GM21786 (cell line): Measurements from ENCODE around the gene CCDC88A.
A peak's percentile ranks its signal among the peaks of the same experiment; 100 is the strongest.
"Not testable (repeated sequence)": the region's sequence is repeated elsewhere in the genome, so short reads cannot be mapped to it uniquely, and the experiment has no call there.

ENCODE experiments used
- ATAC-seq: cut with Tn5 transposase; IDR thresholded peaks from one replicate; pipeline ENCODE4 v1.9.1; 2021; ENCODE audit not compliant: unreplicated experiment

CCDC88A gene

DNA sequence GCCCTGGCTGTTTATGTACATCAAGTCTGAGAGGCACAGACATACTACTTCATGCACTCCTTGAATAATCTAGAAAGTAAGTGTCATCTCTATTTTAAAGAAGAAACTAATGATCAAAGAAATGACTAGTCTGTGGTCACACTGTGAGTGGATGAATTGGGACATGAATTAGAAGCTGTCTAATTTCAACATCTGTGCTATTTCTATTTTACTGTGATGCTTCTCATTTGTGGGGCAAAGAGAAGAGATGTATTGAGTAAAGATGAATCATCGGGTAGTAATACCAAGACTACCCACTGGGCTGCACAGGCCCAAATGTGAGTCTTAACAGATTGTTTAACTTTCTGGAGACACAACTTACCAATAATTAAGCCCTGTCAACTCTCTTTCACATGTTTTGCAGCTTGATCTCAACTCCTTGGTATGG lies 108.2 kb downstream of the CCDC88A start:
- peak; percentile 94 for ATAC-seq

DNA sequence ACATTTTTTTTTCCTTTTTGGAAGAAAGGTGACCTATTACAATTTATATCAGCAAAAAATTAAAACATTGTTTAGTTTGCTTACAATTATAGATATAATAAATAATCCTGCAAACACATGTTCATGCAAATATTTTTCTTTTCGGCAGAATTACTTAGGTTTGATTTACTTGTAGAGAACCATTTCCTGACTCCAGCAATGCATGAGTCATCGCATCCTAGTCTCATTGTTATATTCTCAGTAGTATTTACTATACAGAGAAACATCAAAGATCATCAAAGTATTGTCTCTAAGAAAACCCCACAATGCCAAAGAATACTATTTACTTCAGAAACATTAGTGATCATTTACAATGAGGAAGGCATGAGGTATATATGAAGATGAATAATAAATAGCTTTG lies 110.2 kb downstream of the CCDC88A start:
- ATAC-seq, result no peak

- ATAC-seq, result peak; percentile 87
These were observed 117.4 kb downstream of the CCDC88A start for GRCh38 chr2:55302241-55302640.

DNA sequence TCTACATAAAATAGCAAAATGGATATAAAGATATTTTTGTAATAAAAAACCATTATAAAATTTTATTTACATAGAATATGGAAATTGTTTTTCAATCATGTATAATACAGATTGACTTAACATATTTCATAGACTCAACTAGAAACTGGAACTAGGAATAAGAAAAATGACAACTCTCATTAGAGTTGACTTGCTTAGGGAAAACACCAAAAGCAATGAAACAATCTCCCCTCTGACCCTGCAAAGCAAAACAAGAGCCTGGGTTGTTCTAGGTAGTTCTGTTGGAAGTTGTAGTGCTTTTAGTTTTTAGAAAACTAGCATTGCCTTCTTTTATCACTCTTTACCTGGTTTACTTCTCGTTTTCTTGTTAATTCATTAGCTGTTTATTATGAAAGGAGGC lies 118.4 kb downstream of the CCDC88A start:
- ATAC-seq, result no peak

- no peak for ATAC-seq
These were observed 123.3 kb downstream of the CCDC88A start for GRCh38 chr2:55296393-55296792.

DNA sequence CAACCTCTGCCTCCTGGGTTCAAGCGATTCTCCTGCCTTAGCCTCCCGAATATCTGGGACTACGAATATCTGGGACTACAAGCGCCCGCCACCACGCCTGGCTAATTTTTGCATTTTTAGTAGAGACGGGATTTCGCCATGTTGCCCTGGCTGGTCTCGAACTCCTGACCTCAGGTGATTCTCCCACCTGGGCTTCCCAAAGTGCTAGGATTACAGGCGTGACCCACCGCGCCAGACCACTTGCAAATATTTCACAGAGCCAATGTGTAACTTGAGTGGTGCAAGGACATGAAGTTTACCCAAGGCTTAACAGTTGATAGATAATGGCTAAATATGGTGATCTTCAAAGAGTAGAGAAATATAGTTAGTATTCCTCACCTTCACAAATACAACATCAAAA lies 136.6 kb downstream of the CCDC88A start:
- no peak for ATAC-seq

GRCh38 chr2:55282110-55282917 lies 137.3 kb downstream of the CCDC88A start:
- ATAC-seq, result peak; percentile 97

- ATAC-seq, result not testable (repeated sequence)
These were observed 138.7 kb downstream of the CCDC88A start for GRCh38 chr2:55280851-55281546.

GRCh38 chr2:55279859-55280424 lies 139.7 kb downstream of the CCDC88A start:
- not testable (repeated sequence) for ATAC-seq

GRCh38 chr2:55279214-55279835 lies 140.3 kb downstream of the CCDC88A start:
- ATAC-seq, result not testable (repeated sequence)

GRCh38 chr2:55277310-55277709 lies 142.3 kb downstream of the CCDC88A start:
- no peak for ATAC-seq

- ATAC-seq, result not testable (repeated sequence)
These were observed 145.3 kb downstream of the CCDC88A start for GRCh38 chr2:55274346-55274745.

DNA sequence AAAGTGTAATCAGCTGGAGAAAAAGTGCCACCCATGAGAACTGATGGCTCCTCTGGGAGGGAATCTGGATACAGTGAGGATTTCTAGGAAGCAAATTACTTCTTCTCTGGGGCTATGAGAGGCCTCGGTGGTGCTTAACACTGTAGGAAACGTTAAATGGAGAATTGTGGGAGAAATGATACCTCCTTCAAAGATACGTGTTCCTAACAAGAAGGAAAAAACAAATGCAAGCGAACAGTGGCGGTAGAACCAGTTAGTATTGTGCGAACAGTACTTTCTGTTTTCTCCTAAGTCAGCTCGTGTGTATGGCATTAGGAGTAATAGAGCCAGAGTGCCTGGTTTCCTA lies 150.0 kb downstream of the CCDC88A start:
- no peak for ATAC-seq

GRCh38 chr2:55268907-55269644 lies 150.6 kb downstream of the CCDC88A start, which contains the start of gene MTIF2:
TSS of gene MTIF2 (minus strand) at chr2:55269231. CDS start at chr2:55263858, 5,373 bp downstream.
- peak; percentile 98 for ATAC-seq

GRCh38 chr2:55268288-55268906 lies 151.3 kb downstream of the CCDC88A start:
- ATAC-seq, result no peak

- ATAC-seq, result not testable (repeated sequence)
These were observed 160.1 kb downstream of the CCDC88A start for GRCh38 chr2:55259586-55259985.

DNA sequence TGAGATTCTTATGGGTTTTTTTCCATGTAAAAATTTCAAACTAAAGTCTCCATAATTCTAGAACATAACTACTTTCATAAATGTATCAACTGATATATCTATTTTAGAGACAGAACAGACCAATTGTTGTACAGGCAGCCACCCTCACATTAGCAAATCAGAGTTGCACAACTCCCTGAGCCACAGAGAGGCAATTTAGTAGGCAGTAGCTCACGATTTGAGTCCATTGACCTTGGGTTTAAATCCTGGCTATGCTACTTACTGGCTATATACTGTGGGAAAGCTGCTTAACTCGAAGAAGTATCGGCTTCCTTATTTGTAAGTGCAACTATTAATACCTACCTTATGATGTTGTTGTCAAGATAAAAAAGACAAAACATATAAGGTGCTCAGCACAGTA lies 166.8 kb downstream of the CCDC88A start:
- no peak for ATAC-seq

- no peak for ATAC-seq
These were observed 172.6 kb downstream of the CCDC88A start for GRCh38 chr2:55247025-55247424.

DNA sequence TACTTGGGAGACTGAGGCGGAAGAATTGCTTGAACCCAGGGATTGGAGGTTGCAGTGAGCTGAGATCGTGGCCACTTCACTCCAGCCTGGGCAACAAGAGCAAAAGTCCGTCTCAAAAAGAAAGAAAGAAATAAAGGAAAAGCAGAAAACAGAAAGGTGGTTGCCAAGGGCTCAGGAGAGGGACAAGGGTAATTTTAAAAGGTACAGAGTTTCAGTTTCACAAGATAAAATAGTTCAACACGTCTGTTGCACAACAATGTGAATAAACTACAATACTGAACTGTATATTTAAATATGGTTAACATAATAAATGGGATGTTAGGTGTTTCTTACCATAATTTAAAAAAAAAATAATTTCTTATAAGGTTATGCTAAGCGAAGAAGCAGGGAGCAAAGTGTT lies 174.2 kb downstream of the CCDC88A start:
- ATAC-seq, result no peak

GRCh38 chr2:55242617-55243016 lies 177.0 kb downstream of the CCDC88A start:
- ATAC-seq, result no peak
